A673 (cell line): Measurements from ENCODE around the gene CRYAA. TPM values are rescaled to one million over a fixed set of nuclear protein-coding genes. Genes with fewer than 3 reads are reported as not detected.

Source experiments
- BruUV-seq: library from RNA; stranded (reverse); fragments of 400-500 nt; replicated peaks from 2 replicates; lab custom pipeline; 2021; lab: Mats Ljungman, UMichigan
- CTCF ChIA-PET: fragments of 300-600 bp; sonication (Branson Sonifier 250); formaldehyde crosslinking; loops from one replicate; lab custom pipeline; 2022; ENCODE audit warnings: antibody characterized with exemption; lab: Charles Lee
- POLR2A ChIA-PET: fragments of 300-600 bp; sonication (Branson Sonifier 250); formaldehyde crosslinking; loops from one replicate; lab custom pipeline; 2022; ENCODE audit warnings: antibody characterized with exemption; ENCODE audit not compliant: low non-redundant PET; lab: Charles Lee
- DNase-seq: peaks from one replicate; pipeline ENCODE4 v3.0.0-alpha.2; 2015; ENCODE audit warnings: low spot score
- H3K27ac ChIP-seq: fragments of 200-600 bp; sonication (generic); 2 replicates; pipeline ENCODE4 v1.5.1; 2016; ENCODE audit warnings: mixed run types, low read depth, mild to moderate bottlenecking, mixed read lengths, antibody characterized with exemption, low read length; ENCODE audit not compliant: poor library complexity, severe bottlenecking
- H3K27me3 ChIP-seq: fragments of 200-600 bp; sonication (generic); replicated peaks from 2 replicates; pipeline ENCODE4 v1.6.1; 2017; ENCODE audit warnings: mixed run types, low read depth, mild to moderate bottlenecking, mixed read lengths, antibody characterized with exemption, low read length; ENCODE audit not compliant: insufficient read depth, poor library complexity
- H3K36me3 ChIP-seq: fragments of 200-600 bp; sonication (generic); 2 replicates; pipeline ENCODE4 v1.6.1; 2016; ENCODE audit warnings: mixed run types, mild to moderate bottlenecking, mixed read lengths, antibody characterized with exemption, low read length; ENCODE audit not compliant: insufficient read depth, poor library complexity, severe bottlenecking
- H3K4me1 ChIP-seq: fragments of 200-600 bp; sonication (generic); 2 replicates; pipeline ENCODE4 v1.6.1; 2017; ENCODE audit warnings: mixed run types, mild to moderate bottlenecking, mixed read lengths, antibody characterized with exemption, low read length; ENCODE audit not compliant: insufficient read depth, poor library complexity, severe bottlenecking
- H3K4me3 ChIP-seq: fragments of 200-600 bp; sonication (generic); 2 replicates; pipeline ENCODE4 v1.5.1; 2016; ENCODE audit warnings: low read depth, mixed run types, mild to moderate bottlenecking, mixed read lengths, low read length; ENCODE audit not compliant: poor library complexity, severe bottlenecking
- H3K9me3 ChIP-seq: fragments of 200-600 bp; sonication (generic); 2 replicates; pipeline ENCODE4 v1.6.1; 2016; ENCODE audit warnings: mixed run types, low read depth, mild to moderate bottlenecking, mixed read lengths, antibody characterized with exemption, low read length; ENCODE audit not compliant: poor library complexity, severe bottlenecking
- EZH2 ChIP-seq: fragments of 200-600 bp; sonication (generic); IDR thresholded peaks from 2 replicates; pipeline ENCODE4 v1.6.1; 2017; ENCODE audit warnings: borderline replicate concordance, low read depth, mild to moderate bottlenecking, mixed read lengths, antibody characterized with exemption, low read length; ENCODE audit not compliant: poor library complexity, severe bottlenecking
- intact Hi-C: fragments of 100-400 bp; cut with micrococcal nuclease; formaldehyde crosslinking; loops from one replicate; pipeline ENCODE4 v1.10.0; 2022; ENCODE audit not compliant: unreplicated experiment
- total RNA-seq: library from RNA; stranded (reverse); gene quantifications from 2 replicates; pipeline ENCODE4 v1.2.3, GENCODE V29; 2021
- TF ChIP-seq, protein P1 (sequence below): fragments of 300-800, 200-600 bp; sonication (generic); conservative IDR thresholded peaks from 2 replicates; pipeline ENCODE4 v1.5.1; 2017; ENCODE audit warnings: low read depth, mild to moderate bottlenecking, antibody characterized with exemption, low read length, moderate library complexity, mixed read lengths

CRYAA gene
- total RNA-seq, 1 experiment from 2014 or later, result not detected

DNA sequence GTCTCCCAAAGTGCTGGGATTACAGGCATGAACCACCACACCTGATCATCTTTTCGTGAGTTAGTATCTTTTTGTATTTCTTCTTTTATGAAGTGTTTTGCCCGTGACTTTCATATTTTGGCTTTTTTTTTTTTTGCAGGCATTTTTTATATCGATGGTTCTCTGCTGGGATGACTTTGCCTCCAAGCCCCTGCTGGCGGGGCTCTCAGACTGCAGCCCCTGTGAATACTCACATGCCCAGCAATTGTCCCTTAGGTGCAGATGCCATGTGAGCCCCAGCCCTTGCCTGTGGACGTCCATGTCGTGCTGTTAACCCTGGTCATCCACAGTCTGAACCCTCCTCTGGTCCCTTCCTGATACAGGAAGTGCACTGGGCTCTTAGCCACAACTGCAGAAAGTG lies 21.7 kb downstream of the CRYAA start:
- Histone ChIP-seq H3K27me3 (no peaks in the 10 kb centered on the region), H3K4me3 (no peak overlapping the region), H3K36me3 (no peaks in the 10 kb centered on the region), H3K4me1 (no peaks in the 10 kb centered on the region), H3K9me3 (no peaks in the 10 kb centered on the region), H3K27ac (no peak overlapping the region)
- DNase-seq, result no peak
- TF ChIP-seq, protein P1, sequence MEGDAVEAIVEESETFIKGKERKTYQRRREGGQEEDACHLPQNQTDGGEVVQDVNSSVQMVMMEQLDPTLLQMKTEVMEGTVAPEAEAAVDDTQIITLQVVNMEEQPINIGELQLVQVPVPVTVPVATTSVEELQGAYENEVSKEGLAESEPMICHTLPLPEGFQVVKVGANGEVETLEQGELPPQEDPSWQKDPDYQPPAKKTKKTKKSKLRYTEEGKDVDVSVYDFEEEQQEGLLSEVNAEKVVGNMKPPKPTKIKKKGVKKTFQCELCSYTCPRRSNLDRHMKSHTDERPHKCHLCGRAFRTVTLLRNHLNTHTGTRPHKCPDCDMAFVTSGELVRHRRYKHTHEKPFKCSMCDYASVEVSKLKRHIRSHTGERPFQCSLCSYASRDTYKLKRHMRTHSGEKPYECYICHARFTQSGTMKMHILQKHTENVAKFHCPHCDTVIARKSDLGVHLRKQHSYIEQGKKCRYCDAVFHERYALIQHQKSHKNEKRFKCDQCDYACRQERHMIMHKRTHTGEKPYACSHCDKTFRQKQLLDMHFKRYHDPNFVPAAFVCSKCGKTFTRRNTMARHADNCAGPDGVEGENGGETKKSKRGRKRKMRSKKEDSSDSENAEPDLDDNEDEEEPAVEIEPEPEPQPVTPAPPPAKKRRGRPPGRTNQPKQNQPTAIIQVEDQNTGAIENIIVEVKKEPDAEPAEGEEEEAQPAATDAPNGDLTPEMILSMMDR, result no peak
- TF ChIP-seq EZH2, result no peak
- ChIA-PET CTCF (no interaction called here), POLR2A (no interaction called here)
- intact Hi-C loops, result no loop called here
- BruUV-seq, result no TSS peak

DNA sequence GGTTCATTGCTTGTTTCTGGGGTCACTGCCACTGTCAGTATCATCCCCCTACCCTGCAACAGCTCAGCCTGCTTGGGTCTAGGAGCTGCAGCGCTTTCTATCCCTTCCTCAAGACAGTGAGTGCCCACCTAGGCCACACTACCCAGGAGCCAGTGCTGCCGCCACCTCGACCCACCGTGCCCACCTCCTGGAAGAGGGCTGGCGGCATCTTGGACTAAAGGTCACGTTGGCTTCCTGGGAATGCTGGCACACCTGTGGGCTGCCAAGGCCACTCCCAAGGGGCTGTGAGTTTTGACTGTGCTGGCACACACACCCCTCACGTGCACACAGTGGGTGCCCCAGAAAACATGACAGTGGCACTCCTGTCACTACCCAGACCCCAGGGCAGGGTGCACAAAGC lies 22.1 kb downstream of the CRYAA start:
- POLR2A ChIA-PET, result no interaction called here

DNA sequence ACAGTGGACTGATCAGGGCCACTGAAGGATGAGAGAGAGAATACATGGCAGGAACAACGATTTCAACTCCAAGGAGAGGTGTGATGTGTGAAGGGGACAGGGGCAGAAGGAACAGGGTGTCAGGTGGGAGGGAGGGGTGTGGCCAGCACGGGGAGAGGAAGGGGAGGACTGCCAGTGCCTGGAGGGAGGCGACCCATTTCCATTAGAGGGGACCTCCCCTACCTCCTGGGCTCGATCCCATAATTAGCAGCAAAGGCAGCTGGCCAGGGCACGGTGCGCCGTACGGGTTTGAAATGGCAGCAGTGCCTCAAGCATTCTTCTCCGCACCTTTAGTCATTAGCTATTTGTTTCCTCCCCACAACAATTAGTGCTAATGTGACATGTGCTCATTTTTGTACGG lies 22.7 kb downstream of the CRYAA start:
- BruUV-seq, result no TSS peak
- POLR2A ChIA-PET, result no interaction called here
- Histone ChIP-seq H3K9me3 (no peaks in the 10 kb centered on the region), H3K4me3 (no peak overlapping the region), H3K27me3 (no peaks in the 10 kb centered on the region), H3K36me3 (no peaks in the 10 kb centered on the region), H3K27ac (no peak overlapping the region), H3K4me1 (no peaks in the 10 kb centered on the region)
- no peak for TF ChIP-seq EZH2
- TF ChIP-seq, protein P1, result no peak
- CTCF ChIA-PET, result no interaction called here
- no peak for DNase-seq
- intact Hi-C loops, result no loop called here

More for the DNA sequence above, 22.1 kb downstream of the CRYAA start:
- Histone ChIP-seq H3K4me3 (no peak overlapping the region), H3K36me3 (no peaks in the 10 kb centered on the region), H3K9me3 (no peaks in the 10 kb centered on the region), H3K27me3 (no peaks in the 10 kb centered on the region), H3K4me1 (no peaks in the 10 kb centered on the region), H3K27ac (no peak overlapping the region)
- TF ChIP-seq EZH2, result no peak
- TF ChIP-seq, protein P1, result no peak
- no TSS peak for BruUV-seq
- CTCF ChIA-PET, result no interaction called here
- no peak for DNase-seq
- intact Hi-C loops, result no loop called here
